Ishikawa (cell line): ENCODE data around the gene NMS.

Experiments used
- CEBPB ChIP-seq: IDR thresholded peaks from 2 replicates; pipeline ENCODE4 v1.6.1; 2012
- CREB1 ChIP-seq: IDR thresholded peaks from 2 replicates; pipeline ENCODE4 v1.6.1; 2012; ENCODE audit warnings: low read depth
- EGR1 ChIP-seq: IDR thresholded peaks from 2 replicates; pipeline ENCODE4 v1.6.1; 2012
- EP300 ChIP-seq: IDR thresholded peaks from 2 replicates; pipeline ENCODE4 v1.6.1; 2012; ENCODE audit warnings: borderline replicate concordance
- FOXM1 ChIP-seq: IDR thresholded peaks from 2 replicates; pipeline ENCODE4 v1.6.1; 2012; ENCODE audit warnings: low read depth, borderline replicate concordance
- MAX ChIP-seq: IDR thresholded peaks from 2 replicates; pipeline ENCODE4 v1.6.1; 2012
- NFIC ChIP-seq: IDR thresholded peaks from 2 replicates; pipeline ENCODE4 v1.6.1; 2012
- RAD21 ChIP-seq: IDR thresholded peaks from 2 replicates; pipeline ENCODE4 v1.6.1; 2012; ENCODE audit warnings: low read depth
- REST ChIP-seq: IDR thresholded peaks from 2 replicates; pipeline ENCODE4 v1.6.1; 2012; ENCODE audit warnings: low read depth, mild to moderate bottlenecking
- TAF1 ChIP-seq: IDR thresholded peaks from 2 replicates; pipeline ENCODE4 v1.6.1; 2012; ENCODE audit warnings: low read depth, mild to moderate bottlenecking
- TCF12 ChIP-seq: IDR thresholded peaks from 2 replicates; pipeline ENCODE4 v1.6.1; 2012; ENCODE audit warnings: low read depth
- TEAD4 ChIP-seq: IDR thresholded peaks from 2 replicates; pipeline ENCODE4 v1.6.1; 2012
- USF1 ChIP-seq: IDR thresholded peaks from 2 replicates; pipeline ENCODE4 v1.6.1; 2012
- YY1 ChIP-seq: IDR thresholded peaks from 2 replicates; pipeline ENCODE4 v1.6.1; 2012; ENCODE audit warnings: low read depth

DNA sequence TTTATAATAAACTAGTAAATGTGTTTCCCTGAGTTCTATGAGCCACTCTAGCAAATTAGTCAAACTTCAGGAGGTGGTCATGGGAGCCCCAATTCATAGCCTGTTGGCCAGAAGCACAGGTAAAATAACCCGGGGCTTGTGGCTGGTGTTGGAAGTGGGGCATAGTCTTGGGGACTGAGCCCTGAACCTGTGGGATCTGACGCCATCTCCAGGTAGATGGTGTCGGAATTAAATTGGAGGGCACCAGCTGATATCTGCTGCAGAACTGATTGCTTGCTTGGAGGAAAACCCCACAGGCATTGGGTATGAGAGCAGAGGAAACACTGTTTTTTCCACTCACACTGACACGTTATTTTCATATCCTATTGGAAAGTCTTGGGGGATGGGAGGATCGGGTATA lies 14.1 kb downstream of the NMS start:
- TF ChIP-seq YY1 (no peak), FOXM1 (no peak), MAX (no peak), TAF1 (no peak), RAD21 (no peak), REST (no peak), EGR1 (no peak), CEBPB (no peak), TCF12 (no peak), NFIC (no peak), CREB1 (no peak), EP300 (no peak), TEAD4 (no peak), USF1 (no peak)
